K562 (cell line): ENCODE data around the gene DLX4. TPM values are rescaled to one million over a fixed set of nuclear protein-coding genes. Genes with fewer than 3 reads are reported as not detected.
A peak's percentile ranks its signal among the peaks of the same experiment; 100 is the strongest.

Experiments
- DEAF1 ChIP-seq: fragments of 450-650 bp; formaldehyde crosslinking; IDR thresholded peaks from 2 replicates; pipeline ENCODE4 v1.4.0; 2020; ENCODE audit warnings: mild to moderate bottlenecking, moderate library complexity
- E4F1 ChIP-seq: fragments of 250-450 bp; sonication (Bioruptor Pico); IDR thresholded peaks from 2 replicates; pipeline ENCODE4 v1.5.0; 2021; ENCODE audit warnings: mild to moderate bottlenecking, borderline replicate concordance
- GABPB1 ChIP-seq: sonication (generic); formaldehyde crosslinking; IDR thresholded peaks from 2 replicates; pipeline ENCODE4 v1.8.0; 2022; ENCODE audit warnings: mild to moderate bottlenecking, missing genetic modification reagents
- MAZ ChIP-seq, 2 experiments: fragments of 450-650 bp in 1 of 2; sonication (generic) in 1 of 2; formaldehyde crosslinking; IDR thresholded peaks in 1 of 2; conservative IDR thresholded peaks in 1 of 2; 2 replicates each; pipeline versions ENCODE4 v1.4.0 to v1.5.0; 2020; ENCODE audit warnings: mild to moderate bottlenecking in 1 of 2, missing genetic modification reagents in 1 of 2
- RAD21 ChIP-seq, 2 experiments: fragments of 250-450 bp in 1 of 2; fragments of 450-650 bp in 1 of 2; sonication (Bioruptor Pico) in 1 of 2; formaldehyde crosslinking in 1 of 2; IDR thresholded peaks in 1 of 2; conservative IDR thresholded peaks in 1 of 2; 2 replicates each; pipeline versions ENCODE4 v1.4.0 to v1.8.0; 2020 to 2022; ENCODE audit warnings: mild to moderate bottlenecking in 2 of 2, moderate library complexity in 1 of 2
- SMAD4 ChIP-seq: fragments of 250-450 bp; sonication (Bioruptor Pico); conservative IDR thresholded peaks from 2 replicates; pipeline ENCODE4 v1.8.0; 2021; ENCODE audit warnings: inconsistent platforms, mild to moderate bottlenecking, moderate library complexity
- YY1 ChIP-seq, 3 experiments: IDR thresholded peaks; 2 replicates each; pipeline ENCODE4 v1.6.1; 2011; ENCODE audit warnings: low read length in 2 of 3, mild to moderate bottlenecking in 2 of 3, moderate library complexity in 2 of 3, borderline replicate concordance in 1 of 3, control low read depth in 1 of 3, low read depth in 1 of 3; ENCODE audit not compliant: insufficient read depth in 3 of 3, insufficient replicate concordance in 2 of 3, control insufficient read depth in 1 of 3, insufficient read length in 1 of 3; ENCODE audit errors: extremely low read depth in 1 of 3
- ZBTB7A ChIP-seq: IDR thresholded peaks from 2 replicates; pipeline ENCODE4 v1.6.1; 2011; ENCODE audit warnings: low read depth, mild to moderate bottlenecking, low read length, moderate library complexity, borderline replicate concordance; ENCODE audit not compliant: control insufficient read depth
- ZNF740 ChIP-seq, 3 experiments: fragments of 200-800 bp in 1 of 3; sonication (Bioruptor generic) in 1 of 3; sonication (generic) in 1 of 3; formaldehyde crosslinking in 1 of 3; IDR thresholded peaks; 2 replicates each; pipeline versions ENCODE4 v1.6.1 to v1.8.0; 2016 to 2022; ENCODE audit warnings: mild to moderate bottlenecking in 2 of 3, missing compliant biosample characterization in 2 of 3, missing genetic modification characterization in 2 of 3, missing genetic modification reagents in 1 of 3
- polyA plus RNA-seq, 8 experiments: library from polyadenylated mRNA; depleted of rRNA in 4 of 8; stranded (reverse) in 5 of 8; unstranded in 3 of 8; fragments of >200 nt; fragmentation: Nextera tagmentation in 2 of 8; fragmentation: Illumina TruSeq in 1 of 8; extraction: Ambion mirVana in 2 of 8; extraction: Trizol in 1 of 8; gene quantifications; 2 replicates each; pipeline versions ENCODE4 v1.2.1 to v1.2.3, GENCODE V29; 2011 to 2014; ENCODE audit warnings: inconsistent platforms in 1 of 8, missing spikeins in 1 of 8
- total RNA-seq, 7 experiments: library from RNA; depleted of rRNA in 6 of 7; stranded (reverse); fragments of >200 nt in 6 of 7; fragmentation: Illumina TruSeq in 2 of 7; extraction: Trizol in 2 of 7; gene quantifications; 2 replicates each; pipeline versions ENCODE4 v1.2.1 to v1.2.3, GENCODE V29; 2011 to 2021; ENCODE audit warnings: low replicate concordance in 1 of 7

The DLX4 gene
- total and polyA plus RNA-seq, 9 of the 15 experiments (the other 6 are each of a cell fraction or from before 2014, with no cell fraction given): 0.15 to 2.2 (median 0.58) TPM

- TF ChIP-seq MAZ (CRISPR knock-in tag; conservative IDR thresholded peaks at IDR 0.05 in 1 of 2, IDR thresholded peaks at IDR 0.05 in 1 of 2): peak; percentile 22 to 62; a peak in 3 of 4 replicates
- peak; percentile 95 for TF ChIP-seq DEAF1 (CRISPR knock-in tag)
- TF ChIP-seq RAD21 (CRISPR knock-in tag; conservative IDR thresholded peaks at IDR 0.05 in 1 of 2, IDR thresholded peaks at IDR 0.05 in 1 of 2): peak; percentile 96 to 98
- peak; percentile 35; the same call in 1 of the 2 replicates for TF ChIP-seq GABPB1 (CRISPR knock-in tag)
- TF ChIP-seq YY1 (IDR thresholded peaks at IDR 0.05; ENCODE audit: borderline replicate concordance in 1 of 3, control insufficient read depth in 1 of 3, extremely low read depth in 1 of 3, insufficient read depth in 3 of 3, insufficient read length in 1 of 3, insufficient replicate concordance in 2 of 3, low read depth in 1 of 3, low read length in 2 of 3): peak in 1 of 3 experiments; percentile 8
- peak; percentile 80 for TF ChIP-seq ZBTB7A
- no peak for TF ChIP-seq E4F1 (CRISPR knock-in tag)
- TF ChIP-seq ZNF740 (CRISPR knock-in tag; IDR thresholded peaks at IDR 0.05): peak; percentile 77
- no peak for TF ChIP-seq ZNF740 (tag; IDR thresholded peaks at IDR 0.05)
- TF ChIP-seq SMAD4 (CRISPR knock-in tag): peak; percentile 17; the same call in 1 of the 2 replicates
These were observed 27.7 kb downstream of the DLX4 start (continued) for GRCh38 chr17:49996495-49997300.
